Kidney (tissue), 14 donors: ENCODE results near the gene MRPS10. TPM values are rescaled to one million over a fixed set of nuclear protein-coding genes. Genes with fewer than 3 reads are reported as not detected.
A peak's percentile ranks its signal among the peaks of the same experiment; 100 is the strongest.

Experiments used
- DNase-seq, 5 donors: peaks; one replicate each; pipeline ENCODE4 v3.0.0-alpha.2; 2013 to 2020
- FAIRE-seq: peaks from 2 replicates; lab custom pipeline; 2012; peaks lifted over from hg19 to GRCh38; lab: Jason Lieb, UNC
- H3K27ac ChIP-seq, 2 donors: one replicate each; pipeline ENCODE4 v1.7.0; 2013; ENCODE audit warnings: low read depth in 2 of 2, low read length in 2 of 2, inconsistent platforms in 1 of 2
- H3K27me3 ChIP-seq: one replicate; pipeline ENCODE4 v1.7.1; 2013; ENCODE audit warnings: low read length, inconsistent platforms; ENCODE audit not compliant: control insufficient read depth, insufficient read depth
- H3K36me3 ChIP-seq, 3 donors: one replicate each; pipeline versions ENCODE4 v1.7.0 to v1.7.1; 2013; ENCODE audit warnings: low read length in 3 of 3, control low read depth in 1 of 3, inconsistent platforms in 1 of 3; ENCODE audit not compliant: insufficient read depth in 3 of 3, control insufficient read depth in 2 of 3
- H3K4me1 ChIP-seq, 3 donors: one replicate each; pipeline versions ENCODE4 v1.7.0 to v1.7.1; 2013; ENCODE audit warnings: low read length in 3 of 3, inconsistent platforms in 1 of 3, low read depth in 1 of 3; ENCODE audit not compliant: control insufficient read depth in 2 of 3, insufficient read depth in 2 of 3
- H3K4me3 ChIP-seq, 3 donors: one replicate each; pipeline versions ENCODE4 v1.7.0 to v1.8.1; 2013; ENCODE audit warnings: low read length in 3 of 3, control low read depth in 1 of 3, inconsistent platforms in 1 of 3
- H3K9ac ChIP-seq, 3 donors: one replicate each; pipeline versions ENCODE4 v1.7.0 to v1.7.1; 2013; ENCODE audit warnings: low read length in 3 of 3, control low read depth in 1 of 3, inconsistent platforms in 1 of 3
- H3K9me3 ChIP-seq, 3 donors: one replicate each; pipeline versions ENCODE4 v1.7.0 to v1.7.1; 2013; ENCODE audit warnings: low read length in 3 of 3, control low read depth in 1 of 3, inconsistent platforms in 1 of 3; ENCODE audit not compliant: control insufficient read depth in 2 of 3, insufficient read depth in 1 of 3
- CTCF ChIP-seq: IDR thresholded peaks from 3 replicates; pipeline ENCODE4 v1.5.1; 2012; ENCODE audit warnings: mild to moderate bottlenecking, moderate library complexity, borderline replicate concordance; ENCODE audit not compliant: insufficient read depth; ENCODE audit errors: extremely low read depth
- intact Hi-C: fragments of 100-400 bp; cut with DNase I; formaldehyde crosslinking; loops from one replicate; pipeline ENCODE4 v1.11.1; 2022
- polyA plus RNA-seq: library from polyadenylated mRNA; stranded (reverse); fragments of 350-450 nt; fragmentation: Illumina TruSeq; extraction: RNeasy Lipid Tissue Mini Kit (QIAGEN cat#74804); gene quantifications from one replicate; pipeline ENCODE4 v1.2.3, GENCODE V29; 2014; ENCODE audit warnings: low read depth, low replicate concordance; ENCODE audit not compliant: insufficient read depth
- total RNA-seq: library from RNA; stranded (reverse); fragmentation: NEBNext Ultra II Directional; extraction: Animal tissue kit (Norgen Biotek cat#: 25700); gene quantifications from one replicate; pipeline ENCODE4 v1.2.1, GENCODE V29; 2021
- donor health status: control.
- donor health status: control.
- donor health status: control.
- donor health status: control.
- donor health status: control.
- donor health status: DM: yes; HTN: yes; CAD: no.
- donor health status: Normal renal cell carcinoma (clear cell type).

Gene MRPS10
- total and polyA plus RNA-seq, 2 donors from 2014 or later, result 28.0 to 39.6 TPM

GRCh38 chr6:42241915-42242314, 24.3 kb upstream of the MRPS10 start:
- FAIRE-seq, result no peak
- TF ChIP-seq CTCF, result no peak
- DNase-seq, result no peak
- intact Hi-C loops, result no loop called here
- no peaks in the 10 kb centered on the region for H3K27me3 ChIP-seq
- H3K4me3 ChIP-seq, result no peak overlapping the region
- no peak overlapping the region for H3K9ac ChIP-seq
- H3K36me3 ChIP-seq, result peaks cover 0 to 8% (median 0%) of the 10 kb centered on the region in 3 donors
- H3K4me1 ChIP-seq, result peaks cover 0 to 3% (median 0%) of the 10 kb centered on the region in 3 donors
- no peaks in the 10 kb centered on the region for H3K9me3 ChIP-seq
- H3K27ac ChIP-seq, result no peak overlapping the region

- H3K36me3 ChIP-seq, result peaks cover 0 to 5% (median 0%) of the 10 kb centered on the region in 3 donors
- no peak for FAIRE-seq
- no peak for TF ChIP-seq CTCF
Observed at GRCh38 chr6:42239736-42240375, 22.2 kb upstream of the MRPS10 start.

GRCh38 chr6:42239333-42239732, 21.7 kb upstream of the MRPS10 start:
- DNase-seq (peak in 1 of 5 donors; percentile 69), FAIRE-seq (no peak)
- intact Hi-C loops, result no loop called here
- Histone ChIP-seq H3K4me3 (no peak overlapping the region), H3K27ac (no peak overlapping the region), H3K9me3 (no peaks in the 10 kb centered on the region), H3K36me3 (peaks cover 0 to 5% (median 0%) of the 10 kb centered on the region in 3 donors), H3K27me3 (no peaks in the 10 kb centered on the region), H3K9ac (no peak overlapping the region), H3K4me1 (peaks cover 0 to 3% (median 0%) of the 10 kb centered on the region in 3 donors)
- TF ChIP-seq CTCF, result no peak

More at GRCh38 chr6:42239736-42240375, 22.2 kb upstream of the MRPS10 start:
- H3K9me3 ChIP-seq, result no peaks in the 10 kb centered on the region
- no peaks in the 10 kb centered on the region for H3K27me3 ChIP-seq
- H3K27ac ChIP-seq, result no peak overlapping the region
- H3K9ac ChIP-seq, result no peak overlapping the region
- intact Hi-C loops, result no loop called here
- H3K4me1 ChIP-seq, result peaks cover 0 to 3% (median 0%) of the 10 kb centered on the region in 3 donors
- DNase-seq, result peak in 1 of 5 donors; percentile 45
- H3K4me3 ChIP-seq, result no peak overlapping the region
